COLO668 (cell line): ENCODE measurements around the gene HNRNPUL1.
"Not testable (repeated sequence)": the region's sequence is repeated elsewhere in the genome, so short reads cannot be mapped to it uniquely, and the experiment has no call there.

Experiments
- DNase-seq: peaks from one replicate; lab custom pipeline; 2025; ENCODE audit not compliant: unreplicated experiment; lab: John Stamatoyannopoulos, UW

The HNRNPUL1 gene

DNA sequence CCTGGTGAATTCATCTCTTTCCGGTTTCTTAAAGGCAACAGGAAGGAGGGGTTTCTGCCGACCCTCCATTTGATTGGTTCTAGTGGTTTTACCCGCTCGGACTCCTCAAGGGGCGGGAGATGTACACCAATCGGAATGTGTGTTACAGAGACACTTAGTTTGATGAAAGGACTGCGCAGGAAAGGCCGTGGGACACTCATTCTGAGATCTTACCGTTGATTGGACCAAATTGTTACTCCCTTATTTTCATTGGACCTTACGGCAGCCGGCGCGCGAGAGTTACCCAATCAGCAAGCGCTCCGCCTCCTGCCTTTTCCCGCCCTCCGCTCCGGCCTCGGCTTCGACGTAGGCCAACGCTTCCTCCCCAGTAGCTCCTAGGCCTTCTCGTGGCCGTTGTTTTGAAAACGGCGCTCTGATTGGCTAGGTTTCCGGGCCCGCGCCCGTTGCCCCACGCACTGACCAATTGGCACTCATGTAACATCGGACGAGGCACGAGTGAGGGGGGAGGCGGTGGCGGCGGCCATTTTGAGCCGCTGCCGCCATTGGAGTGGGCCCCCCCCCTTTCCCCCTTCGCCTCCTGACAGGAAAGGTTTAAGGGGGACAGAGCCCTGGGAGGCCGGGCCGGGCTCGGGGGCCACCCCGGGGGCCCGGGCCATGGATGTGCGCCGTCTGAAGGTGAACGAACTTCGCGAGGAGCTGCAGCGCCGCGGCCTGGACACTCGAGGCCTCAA, at the start of gene HNRNPUL1:
Gene HNRNPUL1 (plus strand): TSS at position 523 of the 731 bp plus-strand sequence. CDS start 132 bp downstream, at position 655.
- peak; percentile 99 for DNase-seq

DNA sequence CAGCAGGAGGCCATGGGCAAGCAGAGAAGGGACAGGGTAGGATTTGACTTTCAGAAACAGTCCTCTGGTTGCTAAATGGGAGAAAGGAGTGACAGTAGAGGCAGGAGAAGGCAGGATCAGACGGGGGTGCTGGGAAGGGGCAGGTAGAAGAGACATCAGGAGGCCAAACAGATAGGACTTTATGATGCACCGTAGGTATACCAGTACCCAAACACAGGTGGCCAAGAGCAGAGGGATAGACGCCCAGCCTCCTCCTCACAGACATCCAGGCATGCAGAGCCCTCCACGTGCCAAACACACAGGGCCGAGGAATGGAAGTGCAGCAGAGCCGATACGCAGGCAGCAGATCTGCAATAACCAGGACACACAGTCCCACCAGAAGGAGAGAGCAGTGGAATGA, 46.4 kb upstream of the HNRNPUL1 start:
- DNase-seq: no peak

DNA sequence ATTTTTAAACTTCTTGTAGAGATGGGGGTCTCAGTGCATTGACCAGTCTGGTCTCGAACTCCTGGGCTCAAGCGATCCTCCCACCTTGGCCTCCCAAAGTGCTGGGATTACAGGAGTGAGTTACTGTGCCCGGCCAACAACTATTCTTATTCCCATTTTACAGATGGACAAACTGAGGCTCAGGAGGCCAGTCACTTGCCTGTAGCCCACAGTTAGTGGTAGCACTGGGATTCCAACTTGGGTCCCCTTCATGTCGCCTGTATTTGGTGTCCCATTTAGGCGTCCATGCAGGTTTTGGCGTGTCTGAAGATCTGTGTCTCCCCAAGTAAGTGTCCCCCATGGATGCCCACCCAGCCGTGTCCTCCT, 45.9 kb upstream of the HNRNPUL1 start:
- no peak for DNase-seq

DNA sequence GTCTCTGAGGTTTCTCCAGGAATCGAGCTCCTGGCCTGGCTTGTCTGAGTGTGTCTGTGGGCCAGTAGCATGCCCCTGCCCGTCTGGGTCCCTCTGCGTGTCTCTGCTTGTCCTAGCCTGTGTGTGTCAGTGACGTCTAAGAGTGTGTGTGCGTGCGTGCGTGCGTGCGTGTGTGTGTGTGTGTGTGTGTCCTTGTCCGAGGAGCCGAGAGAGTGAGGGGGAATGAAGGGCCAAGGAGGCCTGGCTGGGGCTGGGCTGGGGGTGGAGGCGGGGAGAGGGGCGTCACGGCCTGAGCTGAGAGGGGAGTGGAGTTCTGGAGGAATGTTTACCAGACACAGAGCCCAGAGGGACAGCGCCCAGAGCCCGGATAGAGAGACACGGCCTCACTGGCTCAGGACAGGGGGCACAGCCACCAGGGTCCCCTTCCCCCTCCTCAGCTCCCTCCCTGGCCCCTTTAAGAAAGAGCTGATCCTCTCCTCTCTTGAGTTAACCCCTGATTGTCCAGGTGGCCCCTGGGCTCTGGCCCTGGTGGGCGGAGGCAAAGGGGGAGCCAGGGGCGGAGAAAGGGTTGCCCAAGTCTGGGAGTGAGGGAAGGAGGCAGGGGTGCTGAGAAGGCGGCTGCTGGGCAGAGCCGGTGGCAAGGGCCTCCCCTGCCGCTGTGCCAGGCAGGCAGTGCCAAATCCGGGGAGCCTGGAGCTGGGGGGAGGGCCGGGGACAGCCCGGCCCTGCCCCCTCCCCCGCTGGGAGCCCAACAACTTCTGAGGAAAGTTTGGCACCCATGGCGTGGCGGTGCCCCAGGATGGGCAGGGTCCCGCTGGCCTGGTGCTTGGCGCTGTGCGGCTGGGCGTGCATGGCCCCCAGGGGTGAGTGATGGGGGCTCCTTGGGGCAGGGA, 45.3 kb upstream of the HNRNPUL1 start, which contains the start of gene AXL:
Gene AXL (plus strand): TSS at position 609 of the 893 bp plus-strand sequence. CDS start 170 bp downstream, at position 779.
- no peak for DNase-seq

DNA sequence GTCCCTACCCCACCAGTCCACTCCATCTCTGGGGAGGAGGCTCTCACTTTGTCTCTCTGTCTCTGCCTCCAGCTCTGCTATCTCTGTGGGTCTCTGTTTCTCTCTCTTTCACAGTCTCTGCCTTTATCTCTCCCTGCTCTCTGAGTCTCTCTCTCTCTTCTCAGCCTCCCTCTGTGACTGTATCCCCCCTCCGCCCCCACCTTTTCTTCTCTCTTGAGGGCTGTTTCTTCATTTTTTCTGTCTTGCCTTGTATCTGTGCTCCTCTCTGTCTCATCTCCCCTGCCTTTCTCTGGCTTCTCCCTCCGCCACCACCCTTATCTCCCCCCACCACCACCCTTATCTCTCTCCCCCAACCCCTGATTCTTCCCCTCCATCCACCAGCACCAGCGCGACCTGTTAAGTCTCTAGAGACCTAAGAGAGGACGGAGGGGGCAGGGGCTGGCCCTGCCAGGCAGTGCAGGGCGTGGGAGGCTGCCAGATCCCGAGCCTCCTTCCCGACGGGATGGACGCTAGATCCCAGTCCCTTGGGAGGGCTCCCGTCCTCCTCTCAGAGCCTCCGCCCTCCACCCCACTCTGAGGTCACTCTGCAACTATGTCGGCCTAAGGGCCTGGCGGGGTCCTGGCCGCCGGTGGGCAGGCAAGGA, 44.1 kb upstream of the HNRNPUL1 start:
- DNase-seq: no peak

DNA sequence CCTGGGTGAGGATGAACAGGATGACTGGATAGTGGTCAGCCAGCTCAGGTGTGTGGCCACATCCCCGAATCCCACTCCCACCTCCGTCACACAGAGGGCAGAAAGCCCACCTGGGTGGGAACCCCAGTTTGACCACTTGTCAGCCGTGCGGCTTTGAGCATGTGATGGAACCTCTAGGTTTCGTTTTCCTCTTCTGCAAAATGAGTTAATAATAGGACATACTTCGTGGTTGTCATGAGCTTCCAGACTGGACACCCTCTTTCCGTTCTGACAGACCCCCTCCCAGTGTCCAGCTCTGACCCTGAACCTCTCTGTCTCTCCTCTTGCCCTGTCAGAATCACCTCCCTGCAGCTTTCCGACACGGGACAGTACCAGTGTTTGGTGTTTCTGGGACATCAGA, 43.4 kb upstream of the HNRNPUL1 start:
- no peak for DNase-seq

DNA sequence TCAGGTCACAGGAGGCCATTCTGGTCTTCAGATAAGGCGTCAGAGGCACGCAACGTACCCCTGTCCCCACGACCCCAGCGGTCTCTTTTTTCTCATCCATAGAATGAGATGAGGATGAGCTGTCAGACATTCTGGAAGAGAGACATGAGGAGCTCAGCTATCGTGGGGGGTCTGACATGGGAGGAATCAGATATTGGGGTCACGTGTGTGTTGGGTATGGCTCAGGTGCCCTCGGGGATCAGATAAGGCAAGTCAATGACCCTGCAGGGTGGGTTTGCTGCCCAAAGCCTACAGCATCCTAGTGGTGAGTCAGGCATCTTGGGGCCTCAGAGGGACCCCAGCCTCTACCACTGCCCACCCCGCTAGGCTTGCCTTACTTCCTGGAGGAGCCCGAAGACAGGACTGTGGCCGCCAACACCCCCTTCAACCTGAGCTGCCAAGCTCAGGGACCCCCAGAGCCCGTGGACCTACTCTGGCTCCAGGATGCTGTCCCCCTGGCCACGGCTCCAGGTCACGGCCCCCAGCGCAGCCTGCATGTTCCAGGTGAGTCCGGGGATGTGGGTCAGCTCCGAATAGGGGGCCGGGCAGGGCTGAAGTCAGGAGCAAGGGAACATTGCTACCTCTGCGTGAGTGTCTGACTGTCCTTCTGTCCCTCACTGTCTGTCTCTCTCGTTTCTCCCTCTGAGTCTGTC, 42.5 kb upstream of the HNRNPUL1 start:
- DNase-seq: no peak

DNA sequence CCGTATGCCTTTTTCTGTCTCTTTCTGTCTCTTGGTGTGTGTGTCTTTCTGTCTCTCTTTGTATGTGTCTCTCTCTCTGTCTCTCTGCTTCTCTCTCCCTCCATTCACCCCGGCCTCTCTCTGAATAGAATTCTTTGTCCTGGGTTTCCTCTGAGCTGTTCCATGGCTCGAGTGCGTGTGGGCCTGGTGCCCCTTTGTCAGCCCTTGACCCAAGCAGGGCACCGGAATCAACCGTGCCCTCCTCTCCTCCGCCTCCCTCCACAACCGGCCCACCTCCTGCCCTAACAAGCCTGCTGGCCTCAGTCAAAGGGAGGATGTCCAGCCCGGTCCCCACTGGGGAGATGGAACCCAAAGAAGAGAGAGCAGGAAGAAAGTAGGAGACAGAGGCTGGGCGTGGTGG, 41.9 kb upstream of the HNRNPUL1 start:
- no peak for DNase-seq

DNA sequence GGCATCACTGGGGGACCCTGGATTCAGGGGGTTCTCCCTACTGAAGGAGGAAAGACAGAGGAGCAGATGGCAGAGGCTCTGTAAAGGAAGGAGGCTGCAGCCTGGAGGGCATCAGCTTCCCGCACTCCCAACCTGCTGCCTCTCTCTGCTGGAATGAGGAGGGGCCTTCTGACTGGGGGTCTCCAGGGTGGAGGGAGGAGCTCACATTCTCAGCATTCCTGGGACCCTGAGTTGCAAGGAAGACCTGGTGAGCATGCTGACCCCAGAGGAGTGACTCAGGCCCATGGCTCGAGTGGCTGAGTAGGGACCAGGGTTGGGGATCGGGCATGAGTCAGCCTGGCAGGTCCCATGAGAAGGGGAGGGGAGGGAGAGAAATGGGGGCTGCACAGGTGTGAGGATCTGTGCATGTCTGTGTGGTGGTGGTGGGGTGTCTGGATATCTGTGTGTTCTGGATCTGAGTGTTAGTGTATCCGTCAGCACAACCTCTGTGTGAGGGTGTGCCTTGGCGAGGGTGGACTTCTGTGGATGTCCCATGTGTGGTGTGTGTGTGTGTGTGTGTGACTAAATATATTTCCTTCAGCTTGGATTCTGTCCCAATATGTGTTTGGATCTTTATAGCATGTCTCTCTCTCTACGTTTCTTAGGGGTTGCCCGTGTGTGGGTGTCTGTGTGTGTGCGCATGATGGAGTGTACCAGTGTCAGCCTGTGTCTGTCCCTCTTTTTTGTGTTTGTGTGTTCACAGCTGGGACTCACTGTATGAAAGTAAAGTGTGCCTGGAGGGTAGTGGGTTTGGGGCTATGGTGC, 40.5 kb upstream of the HNRNPUL1 start:
- DNase-seq: no peak

DNA sequence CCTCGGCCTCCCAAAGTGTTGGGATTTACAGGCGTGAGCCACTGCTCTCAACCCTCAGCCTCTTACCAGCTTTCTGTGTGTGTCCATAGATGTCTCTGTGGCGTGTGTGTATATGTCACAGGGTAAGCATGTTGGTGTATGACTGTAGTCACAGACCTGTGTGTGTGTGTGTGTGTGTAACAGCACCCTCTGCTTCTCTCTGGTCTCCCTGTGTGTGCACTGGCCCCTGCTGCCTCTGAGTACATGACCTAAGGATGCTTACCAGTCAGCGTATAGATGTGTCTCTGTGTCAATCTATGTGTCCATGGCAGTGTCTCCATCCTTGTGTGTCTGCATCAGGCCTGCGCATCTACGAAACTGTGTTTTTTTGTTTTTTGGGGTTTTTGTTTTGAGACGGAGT, 39.5 kb upstream of the HNRNPUL1 start:
- no peak for DNase-seq

DNA sequence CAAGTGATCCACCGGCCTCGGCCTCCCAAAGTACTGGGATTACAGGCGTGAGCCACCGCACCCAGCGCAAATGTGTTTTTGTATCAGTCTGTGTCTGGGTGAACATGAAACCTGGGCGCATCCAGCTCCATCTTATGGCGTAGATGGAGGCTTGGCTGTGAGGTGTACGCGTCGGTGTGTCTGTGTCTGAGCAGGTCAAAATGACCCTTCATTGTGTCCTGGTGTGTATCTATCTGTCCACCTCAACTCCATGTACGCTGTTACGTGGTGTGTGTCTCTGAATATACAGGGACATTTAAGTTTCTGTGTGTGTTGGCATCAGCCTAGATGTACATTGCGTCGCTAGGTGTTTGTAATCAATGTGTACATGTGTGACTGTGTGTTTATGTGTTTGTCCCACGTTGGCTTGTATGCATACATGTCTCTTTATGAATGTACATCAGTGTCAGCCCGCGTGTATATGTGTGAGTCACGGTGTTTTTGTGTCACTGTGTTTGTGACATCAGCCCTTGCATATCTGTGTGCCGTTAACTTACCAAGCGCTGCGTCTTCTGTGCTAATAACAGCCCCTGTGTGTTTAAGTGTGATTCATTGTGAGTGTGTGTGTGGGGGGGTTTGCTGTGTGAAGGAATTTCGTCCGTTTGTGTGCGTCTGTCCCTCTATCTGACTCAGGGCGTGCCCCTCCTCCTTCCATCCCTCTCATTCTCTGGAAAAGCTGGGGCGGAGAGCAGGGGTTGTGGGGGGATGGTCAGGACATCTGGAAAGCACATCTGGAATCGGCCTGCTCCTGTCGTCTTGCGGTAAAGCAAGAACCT, 38.7 kb upstream of the HNRNPUL1 start:
- no peak for DNase-seq

DNA sequence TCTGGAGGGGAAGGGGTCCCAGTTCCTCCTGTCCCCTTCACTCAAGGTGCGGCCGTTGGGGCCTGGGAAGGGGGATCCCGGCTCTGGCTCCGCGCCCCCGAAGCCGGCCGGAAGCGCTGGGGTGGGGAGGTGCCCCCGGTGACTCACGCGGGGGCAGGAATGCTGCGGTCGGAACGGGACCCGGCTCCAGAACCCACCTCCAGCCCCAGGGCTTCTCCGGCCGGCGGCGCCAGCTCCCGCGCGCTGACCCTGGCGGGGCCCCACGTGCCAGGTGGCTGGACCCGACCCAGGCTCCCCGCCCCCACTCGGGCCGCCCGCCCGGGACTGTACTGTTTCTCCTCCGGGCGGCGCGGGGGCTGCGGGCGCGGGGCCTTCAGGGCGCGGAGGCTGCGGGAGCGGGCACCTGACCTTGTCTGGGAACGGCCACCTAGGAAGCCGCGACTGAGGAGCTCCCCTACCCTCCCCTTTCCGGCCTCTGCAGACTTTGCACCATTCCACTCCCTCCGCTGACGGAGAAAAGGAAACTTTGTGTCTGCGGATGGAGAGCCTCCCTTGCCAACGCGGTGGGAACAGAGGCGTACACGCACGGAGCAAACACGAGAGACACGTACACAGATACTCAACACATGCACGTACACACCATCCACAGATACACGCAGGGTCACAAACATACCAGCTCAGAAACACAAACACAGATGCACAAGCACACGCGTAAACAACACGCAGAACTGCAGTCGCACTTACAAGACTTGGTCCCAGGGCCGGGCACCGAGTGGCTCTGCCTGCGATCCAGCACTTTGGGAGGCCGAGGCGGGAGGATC, 37.9 kb upstream of the HNRNPUL1 start:
- no peak for DNase-seq

DNA sequence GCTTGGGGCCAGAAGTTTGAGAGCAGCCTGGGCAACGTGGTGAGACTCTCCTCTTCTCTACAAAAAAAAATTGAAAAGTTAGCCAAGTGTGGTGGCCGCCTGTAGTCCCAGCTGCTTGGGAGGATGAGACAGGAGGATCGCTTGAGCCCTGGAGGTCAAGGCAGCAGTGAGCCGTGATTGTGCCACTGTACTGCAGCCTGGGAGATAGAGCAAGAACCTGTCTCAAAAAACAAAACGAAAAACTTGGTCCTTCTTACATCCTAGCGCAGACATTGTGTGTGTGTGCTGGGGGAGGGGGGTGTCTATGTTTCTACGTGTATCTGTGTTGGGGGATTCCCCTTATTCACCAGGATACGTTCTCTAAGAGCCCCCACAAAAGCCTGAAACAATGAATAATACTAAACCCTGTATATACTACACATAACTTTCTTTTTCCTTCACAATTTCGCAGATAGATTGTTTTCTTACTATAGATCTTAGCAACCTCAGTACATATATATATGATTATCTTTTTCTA, 37.2 kb upstream of the HNRNPUL1 start:
- no peak for DNase-seq

DNA sequence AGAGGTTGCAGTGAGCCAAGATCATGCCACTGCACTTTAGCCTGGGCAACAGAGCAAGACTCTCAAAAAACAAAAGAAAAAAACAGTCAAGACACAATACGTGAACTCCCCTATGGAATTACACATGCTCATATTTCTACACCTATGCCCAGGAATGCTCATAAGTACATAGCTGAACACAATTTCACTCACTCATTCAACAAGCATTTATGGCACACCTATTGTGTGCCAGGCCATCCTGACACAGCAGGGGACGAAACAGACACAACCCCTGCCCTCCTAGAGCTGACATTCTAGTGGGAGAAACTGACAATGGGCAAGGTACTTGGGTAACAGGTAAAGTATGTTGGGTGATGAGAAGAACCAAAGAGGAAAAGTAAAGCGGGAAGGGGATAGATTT, 35.7 kb upstream of the HNRNPUL1 start:
- DNase-seq: no peak

DNA sequence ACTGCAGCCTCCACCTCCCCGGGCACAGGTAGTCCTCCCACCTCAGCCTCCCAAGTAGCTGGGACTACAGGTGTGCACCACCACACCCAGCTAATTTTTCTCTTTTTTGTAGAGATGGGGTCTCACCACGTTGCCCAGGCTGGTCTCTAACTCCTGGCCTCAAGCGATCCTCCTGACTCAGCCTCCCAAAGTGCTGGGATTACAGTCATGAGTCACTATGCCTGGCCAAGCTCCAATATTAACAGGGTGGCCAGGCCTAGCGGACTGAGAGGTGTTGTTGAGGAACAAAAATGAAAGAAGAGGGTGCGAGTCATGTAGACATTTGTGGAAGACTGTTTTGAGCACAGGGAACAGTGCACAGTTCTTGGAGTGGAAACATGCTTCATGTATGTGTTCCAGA, 34.8 kb upstream of the HNRNPUL1 start:
- not testable (repeated sequence) for DNase-seq

DNA sequence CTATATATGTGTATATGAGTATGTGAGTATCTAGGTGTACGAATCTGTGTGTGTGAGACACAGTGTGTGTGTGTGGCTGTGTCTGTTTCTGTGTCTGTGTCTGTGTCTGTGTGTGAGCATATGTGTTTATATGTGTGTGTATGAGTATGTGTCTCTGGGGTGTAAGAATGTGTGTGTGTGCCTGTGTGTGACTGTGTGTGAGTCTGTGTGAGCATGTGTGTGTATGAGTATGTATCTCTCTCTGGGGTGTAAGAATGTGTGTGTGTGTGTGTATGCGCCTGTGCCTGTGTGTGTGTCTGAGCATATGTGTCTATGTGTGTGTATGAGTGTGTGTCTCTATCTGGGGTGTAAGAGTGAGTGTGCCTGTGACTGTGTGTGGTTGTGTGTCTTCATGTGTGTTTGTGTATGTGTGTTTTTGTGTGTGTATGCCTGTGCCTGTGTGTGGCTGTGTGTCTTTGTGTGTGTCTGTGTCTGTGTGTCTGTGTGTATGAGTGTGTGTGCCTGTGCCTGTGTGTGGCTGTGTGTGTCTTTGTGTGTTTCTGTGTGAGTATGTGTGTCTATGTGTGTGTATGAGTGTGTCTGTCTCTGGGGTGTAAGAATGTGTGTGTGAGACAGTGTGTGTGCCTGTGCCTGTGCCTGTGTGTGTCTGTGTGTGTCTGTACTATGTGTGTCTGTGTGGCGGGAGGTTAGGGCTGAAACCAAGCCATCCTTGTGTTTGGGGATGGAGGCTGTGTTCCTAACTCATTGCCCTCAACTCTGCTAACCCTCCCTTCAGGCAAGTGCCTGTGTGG, 33.9 kb upstream of the HNRNPUL1 start:
- no peak for DNase-seq

DNA sequence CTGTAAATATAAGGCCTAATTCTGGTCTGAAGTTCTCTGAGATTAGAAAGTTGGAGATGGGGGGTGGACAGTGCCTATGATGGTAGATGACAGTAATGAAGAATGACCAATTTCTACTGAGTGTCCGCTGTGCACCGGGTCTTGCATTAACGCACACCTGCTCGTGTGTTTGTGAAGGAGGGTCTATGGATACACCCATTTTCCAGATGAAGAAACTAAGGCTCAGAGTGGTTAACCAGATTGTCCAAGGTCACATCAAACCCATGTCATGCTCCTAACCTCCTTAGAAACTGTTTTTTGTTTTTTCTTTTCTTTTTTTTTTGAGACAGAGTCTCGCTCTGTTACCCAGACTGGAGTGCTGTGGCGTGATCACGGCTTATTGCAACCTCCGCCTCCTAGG, 31.5 kb upstream of the HNRNPUL1 start:
- DNase-seq: no peak
